Head of caudate nucleus (tissue), 42 donors: ENCODE results near the gene RPS6KA2.

ENCODE experiments used
- DNase-seq, 42 donors: peaks; one replicate each; pipeline versions ENCODE4 v3.0.0 to v3.0.0-alpha.2; 2020 to 2021; ENCODE audit warnings: mixed read lengths in 7 of 42
- intact Hi-C: fragments of 100-400 bp; cut with DNase I; formaldehyde crosslinking; loops from one replicate; pipeline ENCODE4 v1.15.0; 2022

The RPS6KA2 gene

GRCh38 chr6:166620478-166621113 lies 6.5 kb downstream of the RPS6KA2 start:
- DNase-seq: peak in 2 of 42 donors; percentile 20 to 39
- intact Hi-C loops: no loop called here

DNA sequence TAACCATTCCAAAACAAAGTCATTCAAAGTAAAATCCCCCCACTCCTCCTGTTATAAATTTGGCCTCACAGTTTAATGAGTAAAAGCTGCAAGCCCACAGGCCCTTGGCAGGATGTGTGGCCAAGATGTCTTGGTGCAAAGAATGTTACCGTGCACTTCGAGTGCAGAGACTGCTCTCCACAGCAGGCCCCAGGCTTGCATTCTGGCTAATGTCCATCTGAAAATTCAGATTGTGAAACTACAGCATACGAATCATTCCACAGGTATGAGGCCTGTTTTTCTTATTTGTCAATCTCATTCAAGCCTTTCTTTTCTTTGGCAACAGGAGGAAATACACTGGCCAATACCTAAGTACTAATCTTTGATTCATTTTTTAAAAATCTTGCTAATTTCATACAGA lies 7.1 kb downstream of the RPS6KA2 start:
- DNase-seq: peak in 3 of 42 donors; percentile 13 to 39 (median 16)
- intact Hi-C loops: no loop called here

GRCh38 chr6:166618866-166619761 lies 7.9 kb downstream of the RPS6KA2 start:
- DNase-seq: peak in 3 of 42 donors; percentile 20 to 32 (median 30)
- intact Hi-C loops: no loop called here

DNA sequence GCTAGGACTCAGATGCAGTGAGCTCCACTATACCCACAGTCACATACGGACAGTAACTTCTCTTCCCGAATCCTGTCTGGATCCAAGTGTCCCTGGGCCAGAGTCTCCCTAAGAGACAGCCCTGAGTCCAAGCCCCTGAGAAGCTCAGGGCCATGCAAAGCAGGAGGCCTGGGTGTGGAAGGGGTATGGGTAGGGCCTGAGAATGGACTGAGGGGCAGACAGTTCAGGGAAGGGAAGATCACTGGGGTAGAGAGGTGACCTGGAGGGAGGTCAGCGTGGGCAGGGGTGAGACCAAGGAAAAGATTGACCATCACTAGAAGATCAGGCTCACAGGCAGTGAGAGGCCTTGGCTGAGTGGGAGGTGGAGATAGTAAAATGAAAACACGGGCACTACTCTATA lies 8.8 kb downstream of the RPS6KA2 start:
- DNase-seq: peak in 2 of 42 donors; percentile 4 to 28
- intact Hi-C loops: no loop called here

DNA sequence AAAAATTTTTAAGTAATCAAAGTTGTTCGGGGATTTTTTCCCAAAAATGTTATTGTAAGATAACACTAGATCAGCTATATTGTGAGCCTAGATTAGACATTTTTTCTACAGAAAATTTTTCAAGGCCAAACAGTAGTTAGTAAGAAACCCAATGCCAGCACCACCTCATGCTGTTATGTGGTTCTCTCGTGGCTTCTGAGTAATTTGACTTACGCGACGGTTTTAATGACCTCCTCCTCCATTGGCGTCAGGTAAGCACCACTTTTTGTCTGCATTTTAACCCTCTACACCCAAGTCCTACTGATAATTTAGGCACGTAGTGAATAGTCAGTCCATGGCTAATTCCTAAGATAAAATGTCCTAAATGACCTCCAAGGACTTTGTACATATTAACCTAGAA lies 9.7 kb downstream of the RPS6KA2 start:
- intact Hi-C loops: no loop called here
- DNase-seq: peak in 1 of 42 donors; percentile 10

DNA sequence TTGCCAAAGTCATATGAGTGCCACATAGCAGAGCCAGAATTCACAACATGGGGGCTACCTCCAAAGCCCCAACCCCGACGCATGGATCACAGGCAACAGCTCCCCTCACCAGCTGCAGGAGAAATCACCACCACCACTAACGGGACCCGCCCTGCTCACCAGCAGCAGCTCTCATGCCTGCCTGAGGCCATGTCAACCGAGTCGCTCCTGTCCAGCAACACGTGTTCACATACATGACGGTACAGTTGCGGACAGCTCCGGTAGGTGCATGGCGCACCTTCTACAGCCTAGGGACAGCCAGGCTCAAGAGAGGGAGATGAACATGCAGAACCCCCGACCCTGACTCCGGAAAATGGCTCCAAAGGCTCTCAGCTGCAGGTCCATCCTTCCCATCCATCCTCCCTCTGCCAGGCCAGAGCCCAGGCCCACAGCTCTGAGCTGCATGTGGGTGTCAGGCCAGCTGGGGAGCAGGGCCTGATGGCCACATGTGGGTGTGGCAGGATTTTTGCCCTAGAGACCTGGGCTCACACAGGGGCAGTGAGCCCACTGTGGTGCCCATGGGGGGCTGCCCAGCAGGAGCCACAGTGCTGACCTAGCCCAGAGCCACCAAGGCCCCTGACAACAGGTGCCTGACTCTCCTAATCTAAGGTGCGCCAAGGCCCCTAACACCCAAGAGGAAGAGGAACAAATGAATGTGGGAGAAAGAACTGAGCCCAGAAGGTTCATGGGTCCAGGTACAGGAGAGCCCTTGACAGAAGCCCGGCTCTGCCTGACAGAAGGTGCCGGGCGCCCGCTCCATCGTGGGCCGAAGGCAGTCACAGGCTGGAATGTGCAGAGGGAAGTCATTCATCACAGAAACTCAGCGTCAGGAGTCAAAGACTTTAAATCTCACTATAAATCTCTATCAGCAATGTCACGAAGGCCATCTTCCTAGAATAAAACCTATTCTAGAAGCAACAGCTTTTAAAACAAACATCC lies 10.5 kb downstream of the RPS6KA2 start:
- peak in 4 of 42 donors; percentile 4 to 37 (median 16) for DNase-seq
- intact Hi-C loops: no loop called here

- intact Hi-C loops: no loop called here
- DNase-seq: peak in 21 of 42 donors; percentile 29 to 72 (median 42)
Observed at GRCh38 chr6:166615059-166615770, 11.8 kb downstream of the RPS6KA2 start.

DNA sequence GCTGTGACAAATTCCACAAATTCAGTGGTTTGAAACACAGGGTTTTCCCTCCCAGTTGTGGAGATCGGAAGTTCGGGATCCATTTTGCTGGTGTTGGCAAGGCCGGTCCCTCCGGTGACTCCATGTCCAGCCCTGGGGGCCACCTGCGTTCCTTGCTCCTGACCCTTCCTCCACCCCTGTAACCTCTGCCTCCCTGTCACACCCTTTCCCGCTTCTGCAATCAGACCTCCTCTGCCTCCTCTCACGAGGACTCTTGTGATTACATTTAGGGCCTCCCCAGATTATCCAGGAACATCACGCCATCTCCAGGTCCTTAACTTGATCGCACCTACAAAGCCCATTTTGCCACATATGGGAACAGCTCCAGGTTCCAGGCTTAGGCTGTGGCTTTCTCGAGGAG lies 12.5 kb downstream of the RPS6KA2 start:
- intact Hi-C loops: no loop called here
- DNase-seq: peak in 3 of 42 donors; percentile 23 to 37 (median 27)

- intact Hi-C loops: no loop called here
- peak in 3 of 42 donors; percentile 13 to 37 (median 15) for DNase-seq
Observed at GRCh38 chr6:166614171-166614583, 12.9 kb downstream of the RPS6KA2 start.

DNA sequence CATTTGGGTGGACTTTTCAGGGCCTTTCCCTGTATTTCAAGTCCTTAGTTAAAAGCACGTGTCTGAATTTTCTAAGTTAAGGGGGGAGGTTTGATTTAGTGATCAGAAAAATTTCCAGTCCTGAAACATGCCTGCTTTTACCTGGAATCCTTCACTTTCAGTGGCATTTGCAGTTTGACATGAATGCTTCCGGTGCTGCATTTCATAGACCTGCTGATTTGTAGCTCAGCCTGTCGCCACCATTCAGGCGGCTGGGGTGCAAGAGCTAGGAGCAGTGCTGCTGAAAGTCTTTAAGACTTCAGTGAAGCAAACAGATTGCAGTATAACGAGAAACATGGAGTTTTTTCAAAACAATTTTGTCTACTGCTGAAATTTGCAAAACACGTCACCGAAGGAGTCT lies 14.0 kb downstream of the RPS6KA2 start:
- peak in 4 of 42 donors; percentile 14 to 40 (median 26) for DNase-seq
- intact Hi-C loops: no loop called here

GRCh38 chr6:166612471-166612881 lies 14.6 kb downstream of the RPS6KA2 start:
- intact Hi-C loops: no loop called here
- peak in 4 of 42 donors; percentile 5 to 36 (median 21) for DNase-seq

DNA sequence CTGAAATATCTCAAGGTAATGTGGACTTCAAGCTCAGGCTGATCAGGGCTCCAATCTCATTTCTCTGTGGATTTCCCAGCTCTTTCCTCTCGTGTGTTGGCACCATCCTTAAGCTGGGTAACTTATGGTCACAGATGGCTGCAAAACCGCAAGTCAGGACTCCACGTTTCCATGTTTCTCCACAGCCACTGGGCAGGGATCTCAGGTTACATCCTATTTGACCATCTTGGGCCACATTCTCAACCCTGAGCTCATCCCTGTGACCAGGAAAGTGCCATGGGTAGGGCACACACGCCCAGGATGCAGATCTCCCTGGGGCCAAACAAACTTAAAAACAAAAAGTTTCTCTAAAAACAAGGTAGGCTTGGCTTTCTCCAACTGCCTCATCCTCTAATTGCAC lies 15.4 kb downstream of the RPS6KA2 start:
- intact Hi-C loops: no loop called here
- peak in 2 of 42 donors; percentile 10 to 12 for DNase-seq

GRCh38 chr6:166610069-166610468 lies 17.0 kb downstream of the RPS6KA2 start:
- DNase-seq: peak in 3 of 42 donors; percentile 10 to 37 (median 36)
- intact Hi-C loops: no loop called here

- intact Hi-C loops: no loop called here
Observed at GRCh38 chr6:166608774-166609173, 18.3 kb downstream of the RPS6KA2 start.

GRCh38 chr6:166605752-166606151 lies 21.3 kb downstream of the RPS6KA2 start:
- intact Hi-C loops: no loop called here
- peak in 3 of 42 donors; percentile 3 to 26 (median 22) for DNase-seq

More at GRCh38 chr6:166608774-166609173, 18.3 kb downstream of the RPS6KA2 start:
- DNase-seq: peak in 3 of 42 donors; percentile 10 to 40 (median 14)

DNA sequence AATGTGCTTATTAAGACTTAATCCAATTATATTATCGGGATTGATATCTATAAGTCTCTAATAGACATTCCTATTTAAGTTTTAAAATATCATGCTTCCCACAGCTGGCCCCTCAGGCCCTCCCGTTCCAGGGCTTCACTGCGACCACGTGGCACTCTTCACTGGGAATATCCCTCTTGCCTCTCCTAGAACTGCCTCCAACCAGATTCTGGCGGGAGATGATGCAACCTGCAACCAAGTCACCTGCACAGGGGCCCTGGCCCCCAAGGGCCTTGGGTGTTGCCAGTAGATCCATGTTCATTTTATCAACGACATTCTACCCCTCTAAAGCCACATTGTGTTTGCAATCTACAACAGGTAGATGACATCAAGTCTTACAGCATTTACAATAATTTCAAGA lies 22.1 kb downstream of the RPS6KA2 start:
- DNase-seq: peak in 4 of 42 donors; percentile 6 to 28 (median 20)
- intact Hi-C loops: no loop called here

- peak in 4 of 42 donors; percentile 8 to 42 (median 22) for DNase-seq
- intact Hi-C loops: no loop called here
Observed at GRCh38 chr6:166604328-166604727, 22.7 kb downstream of the RPS6KA2 start.

DNA sequence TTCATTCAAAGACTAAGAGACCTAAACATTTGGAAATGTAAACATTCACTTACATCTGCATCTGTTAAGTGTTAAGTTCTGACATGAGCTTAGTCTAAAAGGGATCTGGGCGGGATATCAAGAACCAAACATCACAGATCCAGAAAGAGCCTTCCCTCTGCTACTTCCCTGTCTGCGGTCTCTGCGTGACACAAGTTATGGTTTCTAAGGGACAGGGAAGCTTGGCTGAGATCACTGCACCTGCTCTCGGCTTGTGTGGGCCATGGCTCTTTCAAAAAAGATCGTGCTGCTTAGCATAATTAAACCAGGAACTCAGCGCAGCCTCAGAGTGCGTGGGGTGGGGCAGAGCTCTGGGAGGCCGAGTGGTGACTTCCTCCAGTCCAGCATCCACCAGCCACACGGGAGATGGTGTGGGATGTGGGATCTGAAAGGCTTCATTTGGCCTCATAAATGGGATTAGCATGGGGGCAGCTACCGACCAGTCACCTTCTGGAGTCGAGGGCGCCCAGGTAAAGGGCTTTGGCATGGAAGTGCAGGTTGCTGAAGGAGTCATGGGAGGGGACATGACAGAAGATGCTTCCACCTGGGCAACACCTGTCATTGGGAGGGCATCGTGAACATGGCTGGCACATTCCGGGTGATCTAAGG lies 23.9 kb downstream of the RPS6KA2 start:
- peak in 3 of 42 donors; percentile 22 to 47 (median 34) for DNase-seq
- intact Hi-C loops: no loop called here
